Jurkat, Clone E6-1 (cell line): ENCODE results near the gene CUX1.
"Not testable (repeated sequence)": the region's sequence is repeated elsewhere in the genome, so short reads cannot be mapped to it uniquely, and the experiment has no call there.

ENCODE experiments used
- DNase-seq: peaks from one replicate; pipeline ENCODE4 v3.0.0-alpha.2; 2011; ENCODE audit warnings: low read depth, low spot score
- H3K4me3 ChIP-seq: 2 replicates; pipeline ENCODE4 v1.5.1; 2011; ENCODE audit warnings: mild to moderate bottlenecking, low read length, control low read depth, moderate library complexity

Gene CUX1

GRCh38 chr7:101820703-101821102, 3.3 kb downstream of the CUX1 start:
- H3K4me3 ChIP-seq: no peak overlapping the region
- no peak for DNase-seq

GRCh38 chr7:101822632-101823031, 5.2 kb downstream of the CUX1 start:
- DNase-seq, H3K4me3 ChIP-seq: not testable (repeated sequence)

- DNase-seq: no peak
- H3K4me3 ChIP-seq: no peak overlapping the region
Observed at GRCh38 chr7:101823096-101823495, 5.7 kb downstream of the CUX1 start.

- no peak for DNase-seq
- H3K4me3 ChIP-seq: no peak overlapping the region
Observed at GRCh38 chr7:101823596-101823995, 6.2 kb downstream of the CUX1 start.

- DNase-seq: no peak
- H3K4me3 ChIP-seq: no peak overlapping the region
Observed at GRCh38 chr7:101824440-101824839, 7.0 kb downstream of the CUX1 start.

GRCh38 chr7:101826081-101826835, 8.8 kb downstream of the CUX1 start:
- H3K4me3 ChIP-seq: no peak overlapping the region

GRCh38 chr7:101828301-101829020, 11.0 kb downstream of the CUX1 start:
- DNase-seq: no peak
- H3K4me3 ChIP-seq: no peak overlapping the region

More at GRCh38 chr7:101826081-101826835, 8.8 kb downstream of the CUX1 start:
- no peak for DNase-seq

- DNase-seq: no peak
- no peak overlapping the region for H3K4me3 ChIP-seq
Observed at GRCh38 chr7:101829374-101829773, 11.9 kb downstream of the CUX1 start.

- no peak for DNase-seq
- no peak overlapping the region for H3K4me3 ChIP-seq
Observed at GRCh38 chr7:101829821-101830220, 12.4 kb downstream of the CUX1 start.

- DNase-seq, H3K4me3 ChIP-seq: not testable (repeated sequence)
Observed at GRCh38 chr7:101831396-101831795, 14.0 kb downstream of the CUX1 start.

- no peak for DNase-seq
- no peak overlapping the region for H3K4me3 ChIP-seq
Observed at GRCh38 chr7:101832205-101832631, 14.8 kb downstream of the CUX1 start.

- no peak overlapping the region for H3K4me3 ChIP-seq
- no peak for DNase-seq
Observed at GRCh38 chr7:101832685-101833375, 15.4 kb downstream of the CUX1 start.

- no peak overlapping the region for H3K4me3 ChIP-seq
- no peak for DNase-seq
Observed at GRCh38 chr7:101833799-101834198, 16.4 kb downstream of the CUX1 start.

- no peak for DNase-seq
- H3K4me3 ChIP-seq: no peak overlapping the region
Observed at GRCh38 chr7:101835136-101835535, 17.7 kb downstream of the CUX1 start.

- H3K4me3 ChIP-seq, DNase-seq: not testable (repeated sequence)
Observed at GRCh38 chr7:101837433-101837832, 20.0 kb downstream of the CUX1 start.

GRCh38 chr7:101838837-101839483, 21.5 kb downstream of the CUX1 start:
- H3K4me3 ChIP-seq: no peak overlapping the region
- no peak for DNase-seq

- H3K4me3 ChIP-seq: no peak overlapping the region
- DNase-seq: no peak
Observed at GRCh38 chr7:101841328-101841727, 23.9 kb downstream of the CUX1 start.

GRCh38 chr7:101843293-101844271, 26.2 kb downstream of the CUX1 start:
- no peak for DNase-seq
- H3K4me3 ChIP-seq: no peak overlapping the region
